Activated CD4-positive, alpha-beta T cell treated with anti-CD3 and anti-CD28 coated beads, Interleukin-2, amount 50 U/mL, for 4 hours (primary cell): ENCODE data around the gene BRPF3.

Experiments used
- DNase-seq, 2 experiments: peaks; one replicate each; pipeline ENCODE4 v3.0.0-alpha.2; 2020

The BRPF3 gene

DNA sequence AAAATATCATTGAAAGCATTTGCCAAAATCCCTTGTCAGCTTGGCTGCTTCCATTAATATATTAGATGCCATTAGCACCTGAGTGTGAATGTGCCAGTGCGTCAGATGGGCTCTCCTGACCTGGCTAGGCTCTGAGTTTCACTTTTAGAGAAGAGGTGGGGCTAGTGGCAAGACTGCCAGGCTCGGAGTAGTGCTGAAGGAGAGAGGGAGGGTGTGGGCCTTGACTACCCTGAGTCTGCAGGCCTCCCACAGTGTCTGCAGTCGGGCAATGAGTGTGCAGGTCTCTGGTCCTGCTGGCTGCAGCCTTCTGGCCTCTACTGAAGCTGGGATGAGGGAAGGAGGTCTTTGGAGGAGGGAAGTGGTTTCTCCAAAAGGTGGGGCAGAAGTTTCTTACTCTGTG is 38.8 kb downstream of the BRPF3 start:
- DNase-seq = no peak

DNA sequence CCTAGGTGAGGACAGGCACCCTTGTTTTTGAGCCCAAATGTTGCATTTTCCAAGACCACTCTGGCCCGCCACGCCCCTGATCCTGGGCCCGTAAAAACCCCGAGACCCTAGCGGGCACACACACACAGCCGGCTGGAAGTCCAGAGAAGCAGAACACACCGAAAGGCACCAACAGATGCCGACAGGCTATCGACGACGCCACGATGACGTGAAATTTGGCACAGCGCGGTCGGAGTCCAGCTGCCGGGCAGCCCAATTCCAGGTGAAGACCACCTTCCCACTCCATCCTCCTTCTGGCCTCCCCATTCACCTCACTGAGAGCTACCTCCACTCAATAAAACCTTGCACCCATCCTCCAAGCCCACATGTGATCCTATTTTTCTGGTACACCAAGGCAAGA is 39.3 kb downstream of the BRPF3 start:
- DNase-seq = no peak

DNA sequence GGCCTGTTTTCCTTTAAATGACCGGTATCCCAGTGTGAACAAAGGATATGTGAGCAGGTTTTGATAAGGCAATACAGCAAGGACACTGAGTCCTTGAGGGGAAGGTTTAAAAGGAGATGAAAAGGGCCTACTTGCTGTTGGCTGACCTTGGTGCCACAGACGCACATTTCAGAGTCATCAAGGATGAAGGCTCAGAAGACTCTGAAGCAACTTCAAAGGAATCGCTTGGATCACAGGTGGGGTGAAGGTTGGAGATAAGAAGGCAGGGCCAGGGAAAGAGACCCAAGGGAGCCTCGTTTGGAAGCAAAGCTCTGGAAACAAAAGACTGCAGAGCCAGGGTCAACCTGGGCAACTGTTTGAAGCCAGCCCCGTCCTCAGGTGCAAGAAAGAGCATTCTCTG is 43.2 kb downstream of the BRPF3 start:
- no peak for DNase-seq

DNA sequence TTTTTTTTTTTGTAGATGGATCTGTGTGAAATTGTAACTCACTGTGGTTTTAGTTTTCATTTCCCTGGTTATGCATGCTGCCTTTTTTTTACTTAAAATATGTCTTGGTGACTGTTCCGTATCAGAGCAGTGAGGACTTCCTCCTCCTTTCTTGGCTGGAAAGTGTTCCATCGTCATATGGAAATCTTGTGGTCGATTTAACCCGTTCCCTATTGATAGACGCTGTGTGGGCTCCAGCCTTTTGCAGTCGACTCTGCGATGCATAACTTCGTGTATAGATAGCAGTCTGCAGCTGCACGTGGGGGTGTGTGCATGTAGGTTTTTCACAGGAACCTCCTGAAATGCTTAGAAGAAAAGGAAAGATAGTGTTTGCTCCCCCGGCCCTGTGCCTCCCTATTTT is 45.2 kb downstream of the BRPF3 start:
- no peak for DNase-seq

DNA sequence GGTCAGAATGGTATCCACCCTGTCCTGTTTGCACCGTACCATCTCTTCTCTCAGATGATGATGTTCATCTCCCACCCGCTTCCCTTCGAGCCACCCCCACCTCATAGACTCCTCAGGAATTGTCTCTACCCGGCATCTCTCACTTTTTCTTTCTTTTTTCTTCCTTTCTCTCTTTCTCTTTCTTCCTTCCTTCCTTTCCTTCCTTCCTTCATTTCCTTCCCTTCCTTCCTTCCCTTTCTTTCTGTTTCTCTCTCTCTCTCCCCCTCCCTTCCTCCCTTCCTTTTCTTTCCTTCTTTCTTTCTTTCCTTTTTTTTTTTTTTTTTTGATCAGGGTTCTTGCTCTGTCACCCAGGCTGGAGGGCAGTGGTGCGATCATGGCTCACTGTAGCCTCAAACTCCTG is 45.6 kb downstream of the BRPF3 start:
- no peak for DNase-seq

DNA sequence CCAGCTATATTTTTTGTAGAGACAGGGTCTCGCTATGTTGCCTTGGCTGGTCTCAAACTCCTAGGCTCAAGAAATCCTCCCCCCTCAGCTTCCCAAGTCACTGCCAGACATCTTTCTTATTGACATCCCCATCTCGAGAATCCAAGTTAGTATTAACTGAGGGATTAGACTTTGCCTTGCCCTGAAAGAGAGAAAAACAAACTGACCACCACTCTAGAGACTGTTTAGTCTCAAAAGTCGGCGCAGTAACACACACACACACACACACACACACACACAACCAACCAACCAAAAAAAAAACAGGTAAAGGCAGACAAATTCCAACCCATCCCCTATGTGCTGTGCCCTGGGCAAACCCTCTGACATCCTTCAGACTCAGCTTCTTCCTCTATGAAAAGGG is 46.1 kb downstream of the BRPF3 start:
- DNase-seq = no peak

DNA sequence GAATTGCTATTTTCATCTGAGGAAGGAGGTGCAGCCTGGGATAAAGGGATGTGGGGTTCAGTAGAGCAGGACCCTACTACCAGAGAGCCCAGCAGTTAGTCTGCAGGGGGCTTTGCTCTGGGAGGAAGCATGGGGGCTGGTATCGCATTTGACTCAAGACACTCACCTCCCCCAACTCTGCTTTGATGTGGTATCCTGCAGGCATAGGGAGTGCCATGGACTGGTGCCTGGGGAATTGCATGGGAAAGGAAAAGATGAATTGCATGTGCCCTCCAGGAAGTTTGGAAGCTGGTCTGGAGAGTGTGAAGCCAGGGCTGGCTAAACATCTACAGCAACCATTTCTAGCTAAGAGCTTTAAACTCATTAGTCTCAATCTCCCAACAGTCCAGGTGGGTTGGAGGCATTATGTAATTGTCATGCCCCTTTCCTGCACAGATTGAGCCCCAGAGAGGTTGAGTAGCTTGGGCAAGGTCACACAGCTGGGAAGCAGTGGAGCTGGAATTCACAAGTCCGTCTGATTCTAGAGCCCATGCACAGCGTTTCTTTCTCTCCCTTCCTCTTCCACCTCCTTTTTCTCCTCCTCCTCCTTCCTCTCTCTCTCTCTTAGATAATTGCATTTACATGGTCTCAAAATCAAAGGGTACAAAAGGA is 47.1 kb downstream of the BRPF3 start:
- no peak for DNase-seq

DNA sequence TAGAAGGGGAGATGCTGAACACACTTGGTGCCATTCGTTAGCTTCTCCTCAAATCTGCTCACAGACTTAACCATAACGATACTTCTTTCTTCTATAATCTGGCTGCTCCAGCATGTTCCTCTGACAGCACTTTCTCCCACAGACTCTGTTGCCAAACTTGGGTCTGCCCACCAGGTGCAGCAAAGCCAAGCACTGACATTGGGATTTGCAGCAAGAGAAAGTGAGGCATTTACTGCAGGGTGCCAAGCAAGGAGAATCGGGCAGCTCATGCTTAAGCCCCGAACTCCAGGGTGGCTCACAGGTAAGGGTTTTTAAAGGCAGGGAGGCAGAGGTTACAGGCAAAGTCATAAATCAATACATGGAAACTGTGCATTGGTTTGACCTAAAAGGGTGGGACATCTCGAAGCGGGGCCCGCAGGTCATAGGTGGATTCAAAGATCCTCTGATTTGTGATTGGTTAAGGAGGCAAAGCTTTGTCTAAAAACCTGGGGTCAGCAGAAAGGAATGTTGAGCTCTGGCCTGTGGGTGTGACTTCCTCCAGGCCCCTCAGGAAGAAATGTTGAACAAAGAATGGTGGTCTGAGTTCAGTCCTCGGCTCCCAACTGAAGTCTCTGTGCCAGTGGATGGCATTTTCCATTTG is 48.2 kb downstream of the BRPF3 start:
- DNase-seq = no peak

DNA sequence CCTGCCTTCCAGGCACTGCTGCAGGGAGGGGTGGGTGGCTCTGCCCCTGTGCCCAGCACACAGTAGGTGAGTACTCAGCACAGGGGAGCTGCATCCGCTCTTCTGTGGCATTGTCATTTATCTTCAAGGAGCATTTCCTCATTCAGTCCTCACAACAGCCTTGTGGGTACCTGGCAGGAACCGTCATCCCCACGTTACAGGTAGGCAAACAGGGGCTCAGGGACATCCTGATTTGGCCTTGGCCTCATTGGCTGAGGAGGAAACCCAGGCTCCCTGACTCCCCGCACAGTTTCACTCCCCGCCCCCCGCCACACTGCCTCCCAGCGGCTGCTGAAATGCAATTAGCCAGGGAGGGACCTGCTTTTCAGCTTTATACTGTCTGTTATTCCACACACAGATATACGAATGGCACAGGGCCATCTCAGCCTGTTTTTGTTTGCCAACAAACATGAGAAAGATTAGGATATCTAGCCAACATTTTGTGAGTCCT is 49.1 kb downstream of the BRPF3 start:
- DNase-seq = no peak

DNA sequence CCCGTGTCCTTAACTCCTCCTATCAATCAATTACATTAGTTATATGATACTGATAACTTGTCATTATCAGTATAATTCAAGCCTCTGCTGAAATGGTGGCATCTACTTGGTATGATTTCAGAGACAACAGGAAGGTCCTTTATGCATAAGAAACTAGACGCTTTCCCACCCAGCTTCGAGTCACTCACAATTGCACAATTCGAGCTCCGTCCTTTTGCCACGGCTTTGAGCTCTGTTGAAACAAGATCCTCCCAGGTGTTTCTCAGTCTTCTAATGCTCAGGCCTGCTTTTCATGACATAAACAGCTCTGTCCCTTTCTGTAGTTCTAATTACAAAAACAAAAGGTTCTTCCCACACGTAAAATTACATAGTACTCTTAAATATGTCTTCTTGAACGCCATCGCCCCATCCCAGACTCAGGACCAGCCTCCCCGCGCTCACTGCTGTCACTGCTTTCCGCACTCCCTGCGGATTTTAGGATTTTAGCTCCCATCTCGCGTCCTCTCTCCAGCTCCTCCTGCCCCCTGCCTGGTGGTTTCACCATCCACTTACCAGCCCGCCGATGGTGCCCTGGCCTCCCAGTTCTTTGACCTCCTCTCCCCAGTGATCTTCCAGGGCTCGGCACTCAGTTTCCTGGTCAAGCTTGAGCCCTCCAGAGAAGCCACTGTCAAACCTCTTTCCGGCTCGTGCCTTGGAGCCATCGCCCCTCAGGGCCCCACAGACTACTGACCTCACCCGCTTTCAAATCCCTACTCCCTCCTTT is 50.1 kb downstream of the BRPF3 start:
- no peak for DNase-seq

DNA sequence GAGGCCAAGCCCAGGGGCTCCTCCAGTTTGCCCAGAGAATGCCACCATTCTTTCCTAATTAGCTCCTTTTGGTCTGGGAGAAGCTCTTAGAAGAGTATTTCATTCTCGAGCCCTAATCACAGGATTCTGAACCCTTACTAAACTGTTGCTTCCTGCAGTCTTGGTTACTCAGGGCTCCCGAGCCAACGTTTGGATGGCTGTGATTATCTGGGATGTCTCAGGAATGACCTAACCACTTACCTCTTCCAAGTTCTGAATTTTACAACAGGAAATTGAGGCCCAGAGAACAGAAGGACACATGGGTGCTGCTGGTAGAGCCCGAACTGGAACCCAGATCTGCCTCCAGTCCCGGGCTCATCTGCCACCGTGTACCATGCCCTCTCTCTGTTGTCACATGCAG is 51.1 kb downstream of the BRPF3 start:
- no peak for DNase-seq

DNA sequence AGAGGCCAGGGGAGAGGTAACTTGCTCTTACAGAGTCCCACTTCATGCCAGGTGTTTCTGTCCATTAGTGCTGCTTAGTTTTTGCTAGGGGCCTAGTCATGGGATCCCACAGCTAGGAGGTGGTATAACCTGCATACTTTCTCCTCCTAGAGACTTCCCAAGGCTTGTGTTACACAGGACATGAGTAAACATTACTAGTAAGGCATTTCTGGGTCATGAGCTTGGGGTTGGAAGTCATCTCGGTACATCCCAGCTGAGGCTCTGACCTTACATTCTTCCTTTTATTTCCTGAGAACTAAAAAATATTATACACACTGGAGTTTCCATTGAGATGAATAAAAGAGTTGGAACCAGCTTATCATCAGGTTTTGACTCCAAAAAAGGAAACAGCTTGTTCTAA is 52.4 kb downstream of the BRPF3 start:
- no peak for DNase-seq

DNA sequence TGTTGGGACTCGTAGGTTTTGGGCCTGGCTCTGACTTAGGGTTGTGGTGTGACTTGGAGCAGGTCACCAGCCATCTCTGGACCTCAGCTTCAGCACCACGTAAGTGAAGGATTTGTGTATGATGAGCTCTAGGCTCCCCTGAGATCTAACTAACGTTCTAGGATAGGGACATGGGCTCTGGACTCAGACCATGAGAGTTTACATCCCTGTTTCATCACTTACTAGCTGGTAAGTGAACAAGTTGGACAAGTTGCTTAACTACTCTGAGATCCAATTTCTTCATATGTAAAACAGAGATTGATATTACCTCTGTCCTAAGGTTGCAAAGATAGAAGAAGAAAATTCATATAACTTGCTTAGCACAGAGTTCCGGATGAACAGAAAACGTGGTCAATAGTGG is 53.0 kb downstream of the BRPF3 start:
- DNase-seq = no peak

DNA sequence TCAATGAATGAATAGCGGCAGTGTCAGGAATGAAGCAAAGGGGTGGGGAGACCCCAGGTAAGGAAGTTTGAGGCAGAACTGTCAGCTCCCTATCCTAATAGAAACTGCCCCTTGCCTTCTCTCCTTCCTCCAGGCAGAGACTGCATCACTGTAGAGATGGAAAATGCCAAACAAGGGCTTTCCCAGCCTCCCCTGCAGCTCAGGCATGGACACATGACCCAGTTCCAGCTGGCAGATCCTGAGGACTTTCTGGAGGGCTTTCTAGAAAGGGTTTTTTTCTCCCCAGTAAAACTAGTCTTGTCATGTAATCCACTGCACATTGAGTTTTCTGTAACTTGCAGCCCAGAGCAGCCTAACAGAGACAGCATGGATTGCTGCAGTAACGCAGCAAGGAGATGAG is 55.5 kb downstream of the BRPF3 start:
- no peak for DNase-seq

DNA sequence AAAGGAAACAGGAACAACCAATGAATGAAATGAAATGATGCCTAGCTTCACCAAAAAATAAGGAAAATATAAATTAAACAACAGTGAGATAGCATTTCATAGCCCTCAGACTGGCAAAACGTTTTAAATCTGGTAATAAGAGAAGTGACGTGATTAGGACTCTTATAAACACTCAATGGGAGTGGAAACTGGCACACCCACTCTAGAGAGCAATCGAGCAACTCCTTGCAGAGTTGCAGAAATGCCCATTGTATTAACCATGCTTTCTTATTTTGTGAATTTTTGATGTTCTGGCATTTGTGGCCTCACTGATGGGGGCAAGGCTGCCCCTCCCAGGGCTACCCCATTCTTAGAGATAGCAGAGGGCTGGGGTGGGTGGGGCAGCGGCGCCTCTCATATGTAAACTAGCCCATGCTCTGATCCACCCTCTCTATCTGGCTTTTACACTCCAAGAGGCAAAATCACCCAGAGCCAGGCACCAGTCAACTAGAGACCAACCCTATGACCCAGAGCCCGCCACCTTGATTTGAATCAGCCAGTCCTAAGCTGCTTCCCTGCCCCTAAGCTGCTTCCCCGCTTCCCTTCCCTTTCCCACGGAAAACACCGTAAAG is 67.0 kb downstream of the BRPF3 start:
- DNase-seq = no peak

DNA sequence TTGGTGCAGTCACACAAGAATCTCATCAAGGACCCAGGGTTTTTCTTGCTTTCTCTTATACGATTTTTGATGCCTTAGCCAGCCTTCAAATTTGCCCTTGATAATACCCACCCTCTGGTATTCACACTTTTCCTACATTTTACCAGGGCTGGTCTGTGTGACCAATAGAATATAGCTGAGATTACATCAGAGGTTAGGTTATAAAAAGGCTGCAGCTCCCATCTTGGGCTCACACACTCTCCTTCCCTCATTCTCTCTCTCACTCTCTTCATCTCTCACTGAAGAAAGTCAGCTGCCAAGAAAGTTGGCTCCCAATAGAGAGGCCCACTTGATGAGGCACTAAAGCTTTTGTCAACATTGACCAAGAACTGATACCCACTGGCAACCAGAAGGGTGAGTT is 69.2 kb downstream of the BRPF3 start:
- DNase-seq = no peak

DNA sequence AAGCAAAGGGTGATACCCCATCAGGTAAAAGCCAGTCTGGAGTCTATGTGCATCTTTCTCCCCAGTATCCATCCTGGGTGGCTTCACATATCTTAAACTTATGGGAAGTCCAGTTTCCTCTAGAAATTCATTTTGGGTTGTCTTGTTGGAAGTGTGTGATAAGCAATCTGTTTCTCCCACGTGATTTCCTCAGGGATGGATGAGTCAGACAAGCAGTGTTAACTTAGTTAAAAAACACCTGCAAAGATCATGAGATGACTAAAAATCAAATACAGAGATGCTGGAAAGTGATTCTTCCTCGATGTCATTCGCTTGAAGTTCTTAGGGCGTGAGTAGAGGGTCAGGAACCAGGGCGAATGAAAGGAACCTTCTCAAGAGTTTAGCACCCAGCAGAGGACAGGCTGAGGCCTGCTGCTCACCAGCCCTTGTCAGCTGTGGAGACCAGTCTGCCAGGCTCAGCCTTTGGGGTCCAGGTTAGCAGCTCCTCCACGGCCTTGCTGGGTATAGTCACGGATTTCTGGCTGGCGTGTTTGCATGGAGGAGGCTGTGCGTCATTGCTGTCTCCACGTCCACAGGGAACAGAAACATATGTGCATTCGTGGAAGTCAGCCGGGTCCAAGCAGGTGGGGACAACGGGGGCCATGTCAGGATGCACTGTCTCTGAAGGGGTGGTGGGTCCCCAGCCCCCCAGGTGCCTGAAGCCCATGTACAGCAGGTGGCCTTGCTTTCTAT is 70.5 kb downstream of the BRPF3 start:
- DNase-seq = no peak

DNA sequence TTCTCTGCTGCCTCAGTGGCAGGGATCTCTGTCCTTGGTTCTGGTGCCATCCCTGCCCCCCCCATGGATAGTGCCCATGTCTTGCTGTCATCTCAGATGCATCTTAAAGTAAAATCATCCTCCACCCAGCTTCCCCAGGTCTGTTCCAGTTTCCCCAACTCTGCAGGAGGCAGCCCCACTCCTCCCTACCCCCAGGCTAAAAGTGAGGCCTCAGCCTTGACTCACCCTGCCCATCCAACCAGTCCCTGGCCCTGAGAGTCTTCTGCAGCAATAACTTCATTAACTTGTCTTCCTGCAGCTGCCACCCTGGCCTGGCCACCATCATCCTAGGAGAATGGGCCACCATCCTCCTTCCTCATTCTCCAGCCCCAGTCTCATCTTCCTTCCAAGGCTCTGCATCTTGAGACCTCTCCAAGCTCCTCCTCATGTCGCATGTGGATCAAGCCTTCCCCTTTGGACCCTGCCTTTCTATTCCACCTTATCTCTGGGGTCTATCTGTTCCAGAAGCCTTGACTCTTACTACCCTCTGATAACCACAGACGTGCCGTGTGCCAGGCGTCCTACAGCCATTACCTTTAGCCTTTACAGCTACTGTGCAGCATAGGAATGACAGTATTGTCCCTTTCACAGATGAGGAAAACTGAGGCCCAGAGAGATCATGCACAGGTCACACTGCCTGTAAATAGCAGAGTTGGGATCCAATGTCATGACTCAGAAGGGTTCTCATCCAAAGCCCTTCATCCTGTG is 71.4 kb downstream of the BRPF3 start:
- DNase-seq = no peak

DNA sequence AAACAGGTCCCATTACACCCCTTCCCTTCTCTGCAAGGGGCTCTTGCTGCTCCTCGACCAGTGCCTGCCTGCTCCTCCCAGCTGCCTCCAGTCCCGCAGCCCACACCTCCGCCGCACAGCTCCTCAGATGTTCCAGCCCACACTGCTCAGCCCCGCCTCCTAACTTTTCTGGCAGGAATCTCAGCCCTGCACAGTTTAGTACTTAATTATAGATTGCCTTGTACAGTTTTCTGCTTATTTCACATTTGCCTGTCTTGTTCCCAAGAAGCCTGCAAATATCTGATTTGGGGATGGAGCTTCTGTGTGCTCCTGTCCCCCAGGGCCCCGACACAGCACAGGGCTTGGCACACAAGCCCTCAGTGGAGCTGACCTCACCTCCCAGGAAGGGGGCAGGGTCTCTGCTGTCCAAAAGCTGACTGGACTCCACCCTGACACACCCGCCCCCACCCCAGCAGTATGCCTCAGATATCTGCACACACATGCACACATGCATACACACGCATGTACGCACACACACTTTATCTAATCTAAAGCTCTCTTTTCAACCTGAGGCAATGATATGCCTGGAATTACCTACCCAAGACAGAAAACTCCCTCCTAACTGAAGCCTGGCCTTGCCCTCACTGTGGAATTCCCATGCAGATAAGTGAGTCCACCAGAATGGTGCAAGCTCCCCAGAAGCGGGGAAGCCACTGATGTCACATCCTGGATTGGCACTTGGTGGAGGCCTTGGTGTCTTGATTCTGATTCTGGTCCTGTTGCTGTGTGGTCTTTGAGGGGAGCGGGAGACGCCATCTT is 72.1 kb downstream of the BRPF3 start:
- no peak for DNase-seq

DNA sequence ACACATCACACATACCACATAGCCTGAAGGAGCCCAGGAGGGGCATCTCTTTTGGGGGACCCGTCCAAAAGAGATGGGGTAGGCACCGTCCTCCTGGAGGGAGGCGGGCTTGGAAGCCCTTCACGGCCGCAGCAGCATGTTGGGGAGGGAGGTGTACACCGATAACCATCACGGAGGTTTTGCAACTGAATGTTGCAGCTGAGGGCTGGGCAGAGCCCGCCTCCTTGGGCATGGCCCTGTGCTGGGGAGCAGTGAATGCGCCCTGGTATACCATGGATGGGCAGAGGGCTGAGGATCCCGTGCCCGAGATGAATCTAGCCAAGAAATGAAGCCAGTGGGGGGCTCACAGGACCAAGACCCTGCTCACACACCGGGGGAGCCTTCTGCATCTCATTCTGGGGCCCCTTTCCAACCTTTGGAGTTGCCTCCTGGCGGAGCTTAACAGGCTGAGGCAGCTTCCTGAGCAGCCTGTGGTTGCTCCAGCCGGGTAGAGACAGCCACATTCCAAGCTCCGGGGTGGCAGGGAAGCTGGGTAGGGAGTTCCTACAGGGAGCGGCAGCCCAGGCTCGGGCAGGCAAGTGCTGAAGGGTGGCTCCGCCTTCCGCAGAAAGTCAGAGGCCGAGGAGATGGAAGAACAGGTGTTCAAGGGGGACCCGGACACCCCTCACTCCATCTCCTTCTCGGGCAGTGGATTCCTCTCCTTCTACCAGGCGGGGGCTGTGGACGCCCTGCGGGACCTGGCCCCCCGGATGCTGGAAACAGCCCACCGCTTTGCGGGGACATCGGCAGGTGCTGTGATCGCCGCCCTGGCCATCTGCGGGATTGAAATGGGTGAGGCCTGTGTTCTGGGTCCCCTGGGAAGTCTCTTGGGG is 73.5 kb downstream of the BRPF3 start, which contains the start of gene PNPLA1:
Gene PNPLA1, plus strand, starts transcription at position 227 of the 872 bp plus-strand sequence. Its CDS starts 400 bp downstream, at position 627.
- no peak for DNase-seq
